Measurements from ENCODE around the gene RIMS1. TPM values are rescaled to one million over a fixed set of nuclear protein-coding genes. Genes with fewer than 3 reads are reported as not detected.

The RIMS1 gene
- total and polyA plus RNA-seq, 12 donors, result 0.07 to 2.8 (median 0.20) TPM; not detected in 3

DNA sequence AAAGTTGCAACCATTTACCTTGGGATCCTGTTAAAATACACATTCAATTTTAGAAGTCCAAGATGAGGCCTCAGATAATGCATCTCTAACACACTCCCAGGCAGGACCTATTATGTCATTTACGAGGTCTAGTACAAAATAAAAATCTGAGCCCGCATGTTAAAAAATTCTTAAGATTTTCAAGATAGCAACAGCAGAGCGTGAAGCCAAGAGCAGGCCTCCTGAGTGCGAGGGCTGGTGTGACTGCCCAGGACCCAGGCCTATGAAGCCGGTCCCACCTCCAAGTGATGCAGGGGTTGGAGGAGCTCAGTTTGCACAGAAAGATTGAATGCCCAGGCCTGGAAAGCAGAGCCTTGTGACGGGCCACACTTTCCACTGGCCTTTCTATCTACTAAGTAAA is 524.4 kb downstream of the RIMS1 start:
- DNase-seq, result no peak
- H3K4me1 ChIP-seq, result no peaks in the 10 kb centered on the region
- no peak overlapping the region for H3K4me3 ChIP-seq
- TF ChIP-seq, protein P1, sequence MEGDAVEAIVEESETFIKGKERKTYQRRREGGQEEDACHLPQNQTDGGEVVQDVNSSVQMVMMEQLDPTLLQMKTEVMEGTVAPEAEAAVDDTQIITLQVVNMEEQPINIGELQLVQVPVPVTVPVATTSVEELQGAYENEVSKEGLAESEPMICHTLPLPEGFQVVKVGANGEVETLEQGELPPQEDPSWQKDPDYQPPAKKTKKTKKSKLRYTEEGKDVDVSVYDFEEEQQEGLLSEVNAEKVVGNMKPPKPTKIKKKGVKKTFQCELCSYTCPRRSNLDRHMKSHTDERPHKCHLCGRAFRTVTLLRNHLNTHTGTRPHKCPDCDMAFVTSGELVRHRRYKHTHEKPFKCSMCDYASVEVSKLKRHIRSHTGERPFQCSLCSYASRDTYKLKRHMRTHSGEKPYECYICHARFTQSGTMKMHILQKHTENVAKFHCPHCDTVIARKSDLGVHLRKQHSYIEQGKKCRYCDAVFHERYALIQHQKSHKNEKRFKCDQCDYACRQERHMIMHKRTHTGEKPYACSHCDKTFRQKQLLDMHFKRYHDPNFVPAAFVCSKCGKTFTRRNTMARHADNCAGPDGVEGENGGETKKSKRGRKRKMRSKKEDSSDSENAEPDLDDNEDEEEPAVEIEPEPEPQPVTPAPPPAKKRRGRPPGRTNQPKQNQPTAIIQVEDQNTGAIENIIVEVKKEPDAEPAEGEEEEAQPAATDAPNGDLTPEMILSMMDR (IDR thresholded peaks at IDR 0.05), result no peak
- no peaks in the 10 kb centered on the region for H3K9me3 ChIP-seq
- no peak for ATAC-seq
- no peak overlapping the region for H3K27ac ChIP-seq
- peaks cover 0 to 26% (median 17%) of the 10 kb centered on the region in 7 donors for H3K27me3 ChIP-seq
- intact Hi-C loops (cut with DNase I), result loop anchor here (5.0 to 10.0 kb wide), 9 partner anchors 714 to 917 kb away; no protein-coding TSS in a partner anchor
- 74 to 82% methylated on average over 6 of the region's 6 CpGs for WGBS, 2 donors
- H3K36me3 ChIP-seq, result no peaks in the 10 kb centered on the region

DNA sequence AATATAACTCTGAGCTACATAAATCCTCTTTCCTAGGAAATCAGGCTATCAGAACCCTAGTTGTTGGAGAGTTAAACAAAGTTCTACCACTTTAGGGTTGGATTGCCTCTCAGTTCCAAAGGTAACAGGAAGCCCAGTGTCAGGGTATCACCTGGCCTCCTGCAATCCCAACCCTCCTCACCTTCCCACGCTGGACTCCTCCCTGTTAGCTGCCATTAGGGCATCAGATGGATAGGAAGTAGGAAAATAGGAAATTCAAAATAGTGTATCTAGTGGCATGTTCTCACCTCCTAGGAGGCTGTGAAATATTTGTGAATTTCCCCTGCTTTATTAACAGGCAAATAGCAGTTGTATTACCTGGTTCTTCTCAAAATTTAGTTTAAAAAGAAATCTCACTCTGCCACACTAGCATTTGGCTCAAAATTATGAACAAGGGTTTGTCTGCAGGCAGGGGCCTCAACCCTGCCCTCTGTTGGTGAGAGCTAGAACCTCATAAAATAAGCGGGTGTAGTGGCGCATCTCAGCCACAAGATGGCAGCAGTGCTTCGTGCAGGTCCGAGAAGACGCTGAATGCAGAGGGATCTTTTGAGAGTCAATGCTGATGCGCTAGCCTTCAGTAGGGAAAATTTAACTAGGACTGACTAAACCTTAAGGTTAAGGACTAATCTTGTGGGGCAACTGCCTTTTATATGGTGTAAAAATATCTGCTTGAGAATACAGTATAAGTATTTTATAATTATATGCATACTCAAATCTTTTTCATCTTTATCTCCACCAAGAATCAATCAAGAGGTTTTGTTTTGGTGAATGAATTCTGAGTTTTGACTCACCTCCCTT is 525.7 kb downstream of the RIMS1 start:
- peaks cover 0 to 31% (median 23%) of the 10 kb centered on the region in 7 donors for H3K27me3 ChIP-seq
- no peak overlapping the region for H3K4me3 ChIP-seq
- 7% methylated on average over 7 of the region's 7 CpGs for WGBS, 2 donors
- TF ChIP-seq, protein P1 (IDR thresholded peaks at IDR 0.05), result peak; percentile 100
- no peaks in the 10 kb centered on the region for H3K4me1 ChIP-seq
- intact Hi-C loops (cut with DNase I), result loop anchor here (2.0 to 10.0 kb wide), 11 partner anchors 713 to 915 kb away; no protein-coding TSS in a partner anchor
- ATAC-seq (peak in 7 of 8 donors; percentile 58 to 84 (median 69)), DNase-seq (peak; percentile 45 to 51)
- H3K9me3 ChIP-seq, result no peaks in the 10 kb centered on the region
- H3K36me3 ChIP-seq, result no peaks in the 10 kb centered on the region
- H3K27ac ChIP-seq, result no peak overlapping the region

DNA sequence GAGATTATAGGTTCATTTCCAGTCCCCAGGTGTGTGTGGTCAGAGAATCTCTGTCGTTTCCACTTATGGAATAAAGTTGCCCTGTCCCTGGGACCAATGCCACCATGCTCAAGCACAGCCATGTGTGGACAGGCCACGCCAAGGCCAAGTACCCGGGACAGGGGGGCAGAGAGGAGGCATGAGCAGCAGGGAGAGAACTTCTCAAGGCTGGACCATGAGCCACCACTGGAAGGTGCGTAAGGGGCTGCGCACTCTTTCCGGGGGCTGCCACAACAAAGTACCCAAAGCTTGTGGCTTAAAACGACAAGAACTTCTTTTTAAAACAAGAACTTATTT is 526.3 kb downstream of the RIMS1 start:
- Histone ChIP-seq H3K4me1 (no peaks in the 10 kb centered on the region), H3K27me3 (peaks cover 0 to 31% (median 23%) of the 10 kb centered on the region in 7 donors), H3K9me3 (no peaks in the 10 kb centered on the region), H3K36me3 (no peaks in the 10 kb centered on the region), H3K4me3 (no peak overlapping the region), H3K27ac (no peak overlapping the region)
- TF ChIP-seq, protein P1 (IDR thresholded peaks at IDR 0.05), result no peak
- DNase-seq (no peak), ATAC-seq (no peak)
- WGBS, 2 donors, result 71 to 79% methylated on average over 7 of the region's 7 CpGs
- intact Hi-C loops (cut with DNase I), result loop anchor here (2.0 to 10.0 kb wide), 11 partner anchors 712 to 915 kb away; no protein-coding TSS in a partner anchor

DNA sequence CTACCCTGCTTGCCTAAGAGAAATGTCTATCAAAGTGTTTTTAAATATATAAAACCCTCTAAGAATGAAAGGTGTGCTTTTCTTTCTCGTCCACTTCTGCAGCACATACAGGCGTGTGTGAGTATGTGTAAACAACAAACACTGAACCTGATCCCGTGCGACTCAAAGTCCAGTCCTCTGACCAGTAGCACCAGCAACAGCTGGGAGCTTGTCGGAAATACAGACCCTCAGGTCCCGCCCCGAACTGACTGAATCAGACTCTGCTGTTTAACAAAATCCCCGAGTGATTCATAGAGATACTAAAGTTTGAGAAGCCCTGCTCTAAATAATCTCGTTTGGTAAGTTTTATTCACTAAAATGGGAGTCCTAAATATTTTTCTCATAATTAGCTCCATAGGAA is 527.5 kb downstream of the RIMS1 start:
- Histone ChIP-seq H3K27me3 (peaks cover 0 to 31% (median 21%) of the 10 kb centered on the region in 7 donors), H3K9me3 (no peaks in the 10 kb centered on the region), H3K4me1 (no peaks in the 10 kb centered on the region), H3K27ac (no peak overlapping the region), H3K36me3 (no peaks in the 10 kb centered on the region), H3K4me3 (no peak overlapping the region)
- DNase-seq, result no peak
- no peak for ATAC-seq
- WGBS, 2 donors, result 72 to 79% methylated on average over 9 of the region's 9 CpGs
- TF ChIP-seq, protein P1 (IDR thresholded peaks at IDR 0.05), result no peak
- intact Hi-C loops (cut with DNase I), result loop anchor here (2.0 to 10.0 kb wide), 11 partner anchors 711 to 913 kb away; no protein-coding TSS in a partner anchor

Measured in heart right ventricle (tissue), 16 donors.